Bronchial epithelial cell (primary cell): ENCODE results near the gene PCYT1A. TPM values are rescaled to one million over a fixed set of nuclear protein-coding genes. Genes with fewer than 3 reads are reported as not detected.
"Not testable (repeated sequence)": the region's sequence is repeated elsewhere in the genome, so short reads cannot be mapped to it uniquely, and the experiment has no call there.

Experiments
- DNase-seq: peaks from one replicate; pipeline ENCODE4 v3.0.0-alpha.2; 2010; ENCODE audit warnings: low read depth
- FAIRE-seq: peaks from 2 replicates; lab custom pipeline; 2011; peaks lifted over from hg19 to GRCh38; lab: Jason Lieb, UNC
- H3K27me3 ChIP-seq: 2 replicates; pipeline ENCODE4 v1.5.1; 2011; ENCODE audit warnings: low read length; ENCODE audit not compliant: control insufficient read depth, insufficient read depth
- H3K36me3 ChIP-seq: 2 replicates; pipeline ENCODE4 v1.5.1; 2011; ENCODE audit warnings: low read length; ENCODE audit not compliant: control insufficient read depth, insufficient read depth
- H3K4me3 ChIP-seq: 2 replicates; pipeline ENCODE4 v1.5.1; 2011; ENCODE audit warnings: mild to moderate bottlenecking, low read depth, low read length, control low read depth
- total RNA-seq: library from RNA; depleted of rRNA; stranded (reverse); fragments of >200 nt; gene quantifications from 2 replicates; pipeline ENCODE4 v1.2.1, GENCODE V29; 2014
- TF ChIP-seq, protein P1 (sequence below): IDR thresholded peaks from 2 replicates; pipeline ENCODE4 v1.5.1; 2011; ENCODE audit warnings: mild to moderate bottlenecking, moderate library complexity, low read length, control low read depth, inconsistent platforms; ENCODE audit not compliant: insufficient read depth, severe bottlenecking

Gene PCYT1A
- total RNA-seq, 1 donor from 2014 or later: 52.9 TPM

DNA sequence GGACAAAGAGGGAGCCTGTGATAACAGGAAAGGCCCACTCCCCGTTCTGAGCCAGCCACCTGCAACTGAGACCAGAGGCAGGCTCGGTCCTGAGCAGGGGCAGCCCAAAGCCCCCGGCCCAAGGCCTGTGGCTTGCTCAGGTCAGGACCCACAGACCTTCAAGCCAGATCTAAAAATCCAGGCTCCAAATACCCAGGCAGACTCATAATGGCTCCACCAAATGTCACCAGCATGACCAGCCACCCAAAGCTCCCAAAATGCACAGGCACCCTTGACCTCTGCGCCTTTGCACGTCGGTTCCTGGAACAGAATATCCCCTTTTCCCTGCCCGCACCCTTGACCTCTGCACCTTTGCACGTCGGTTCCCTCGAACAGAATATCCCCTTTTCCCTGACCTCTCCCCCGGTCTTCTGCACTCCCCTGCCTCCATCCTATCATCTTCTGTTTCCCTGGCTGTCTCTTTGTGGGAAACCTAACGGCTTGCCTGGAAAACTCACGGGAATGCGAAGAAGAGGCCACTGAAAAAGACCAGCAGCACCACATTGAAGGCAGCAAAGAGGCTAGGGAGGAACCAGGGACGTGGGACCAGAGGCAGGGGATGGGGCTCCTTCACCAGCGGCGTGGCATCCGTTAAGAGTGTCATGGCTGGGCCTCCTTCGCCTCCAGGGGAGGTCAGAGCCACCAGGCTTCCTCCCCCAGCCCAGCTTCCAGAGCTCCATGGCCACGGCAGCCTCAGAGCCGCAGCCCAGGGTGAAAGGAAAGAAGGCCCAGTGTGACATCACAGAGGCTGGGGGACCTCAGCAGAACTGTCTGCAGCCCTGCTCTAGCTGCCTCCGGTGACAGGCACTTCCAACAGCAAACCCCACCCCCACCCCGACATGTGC lies 76.6 kb downstream of the PCYT1A start, which contains the start of gene ZDHHC19:
ZDHHC19 (minus strand) TSS at position 728 of the 884 bp plus-strand sequence; CDS start at position 643, 85 bp downstream.
- Histone ChIP-seq H3K36me3 (no peaks in the 10 kb centered on the region), H3K4me3 (no peak within 1 kb of the TSS), H3K27me3 (no peaks in the 10 kb centered on the region)
- TF ChIP-seq, protein P1, sequence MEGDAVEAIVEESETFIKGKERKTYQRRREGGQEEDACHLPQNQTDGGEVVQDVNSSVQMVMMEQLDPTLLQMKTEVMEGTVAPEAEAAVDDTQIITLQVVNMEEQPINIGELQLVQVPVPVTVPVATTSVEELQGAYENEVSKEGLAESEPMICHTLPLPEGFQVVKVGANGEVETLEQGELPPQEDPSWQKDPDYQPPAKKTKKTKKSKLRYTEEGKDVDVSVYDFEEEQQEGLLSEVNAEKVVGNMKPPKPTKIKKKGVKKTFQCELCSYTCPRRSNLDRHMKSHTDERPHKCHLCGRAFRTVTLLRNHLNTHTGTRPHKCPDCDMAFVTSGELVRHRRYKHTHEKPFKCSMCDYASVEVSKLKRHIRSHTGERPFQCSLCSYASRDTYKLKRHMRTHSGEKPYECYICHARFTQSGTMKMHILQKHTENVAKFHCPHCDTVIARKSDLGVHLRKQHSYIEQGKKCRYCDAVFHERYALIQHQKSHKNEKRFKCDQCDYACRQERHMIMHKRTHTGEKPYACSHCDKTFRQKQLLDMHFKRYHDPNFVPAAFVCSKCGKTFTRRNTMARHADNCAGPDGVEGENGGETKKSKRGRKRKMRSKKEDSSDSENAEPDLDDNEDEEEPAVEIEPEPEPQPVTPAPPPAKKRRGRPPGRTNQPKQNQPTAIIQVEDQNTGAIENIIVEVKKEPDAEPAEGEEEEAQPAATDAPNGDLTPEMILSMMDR: no peak
- no peak for FAIRE-seq
- no peak for DNase-seq

DNA sequence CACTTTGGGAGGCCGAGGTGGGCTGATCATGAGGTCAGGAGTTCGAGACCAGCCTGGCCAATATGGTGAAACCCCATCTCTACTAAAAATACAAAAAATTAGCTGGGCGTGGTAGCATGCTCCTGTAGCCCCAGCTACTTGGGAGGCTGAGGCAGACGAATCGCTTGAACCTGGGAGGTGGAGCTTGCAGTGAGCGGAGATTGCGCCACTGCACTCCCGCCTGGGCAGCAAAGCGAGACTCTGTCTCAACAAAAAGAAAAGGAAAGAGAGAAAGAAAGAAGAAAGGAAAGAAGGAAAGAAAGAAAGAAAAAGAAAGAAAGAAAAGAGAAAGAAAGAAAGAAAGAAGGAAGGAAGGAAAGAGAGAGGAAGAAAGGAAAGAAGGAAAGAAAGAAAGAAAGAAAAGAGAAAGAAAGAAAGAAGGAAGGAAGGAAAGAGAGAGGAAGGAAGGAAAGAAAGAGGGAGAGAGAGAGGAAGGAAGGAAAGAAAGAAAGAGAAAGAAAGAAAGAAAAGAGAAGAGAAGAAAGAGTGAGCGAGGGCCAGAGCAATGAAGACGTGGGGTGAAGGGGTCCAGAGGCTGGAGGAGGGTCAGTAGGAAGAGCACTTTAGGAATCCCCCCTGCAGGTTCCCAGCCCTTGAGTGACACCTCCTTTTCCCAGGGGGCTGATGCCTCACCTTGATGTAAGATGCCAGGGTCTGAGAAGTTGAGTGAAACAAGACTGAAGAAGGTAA lies 77.4 kb downstream of the PCYT1A start:
- FAIRE-seq, H3K36me3 ChIP-seq, H3K4me3 ChIP-seq, H3K27me3 ChIP-seq, DNase-seq: not testable (repeated sequence)

DNA sequence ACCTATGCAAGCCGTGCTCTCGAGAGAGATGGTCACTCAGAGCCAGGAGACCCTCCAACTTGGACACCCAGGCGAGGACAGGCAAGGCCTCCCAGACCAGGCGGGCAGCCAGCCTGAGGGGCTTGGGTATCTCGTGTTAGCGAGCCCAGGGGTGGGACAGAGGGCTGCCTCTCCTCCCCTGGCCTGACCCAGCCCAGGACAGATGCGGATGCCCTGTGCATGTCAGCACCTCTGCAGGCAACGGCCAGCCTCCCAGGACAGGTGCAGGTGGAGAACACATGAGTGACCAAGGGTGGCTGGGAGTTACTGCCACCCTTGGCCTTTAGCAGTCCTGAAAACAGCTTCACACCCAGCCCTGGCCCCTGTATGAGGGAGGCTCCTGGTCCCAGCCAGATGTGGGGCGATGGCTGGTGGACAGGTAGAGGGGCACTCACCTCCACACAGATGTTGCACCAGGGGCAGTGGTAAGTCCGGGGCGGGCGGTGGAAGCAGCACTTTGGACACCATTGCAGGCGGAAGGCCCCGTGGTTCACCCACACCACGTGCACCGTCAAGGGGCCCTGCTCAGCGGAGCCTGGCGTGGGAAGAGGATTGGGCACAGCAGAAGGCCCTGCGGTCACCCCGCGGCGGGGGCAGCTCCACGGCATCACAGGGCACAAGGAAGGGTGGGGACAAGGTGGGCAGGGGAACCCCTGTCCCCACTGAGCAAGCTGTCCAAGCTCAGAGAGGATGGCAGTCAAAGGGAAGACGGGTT lies 78.4 kb downstream of the PCYT1A start:
- H3K27me3 ChIP-seq: no peaks in the 10 kb centered on the region
- TF ChIP-seq, protein P1: no peak
- no peak for DNase-seq

DNA sequence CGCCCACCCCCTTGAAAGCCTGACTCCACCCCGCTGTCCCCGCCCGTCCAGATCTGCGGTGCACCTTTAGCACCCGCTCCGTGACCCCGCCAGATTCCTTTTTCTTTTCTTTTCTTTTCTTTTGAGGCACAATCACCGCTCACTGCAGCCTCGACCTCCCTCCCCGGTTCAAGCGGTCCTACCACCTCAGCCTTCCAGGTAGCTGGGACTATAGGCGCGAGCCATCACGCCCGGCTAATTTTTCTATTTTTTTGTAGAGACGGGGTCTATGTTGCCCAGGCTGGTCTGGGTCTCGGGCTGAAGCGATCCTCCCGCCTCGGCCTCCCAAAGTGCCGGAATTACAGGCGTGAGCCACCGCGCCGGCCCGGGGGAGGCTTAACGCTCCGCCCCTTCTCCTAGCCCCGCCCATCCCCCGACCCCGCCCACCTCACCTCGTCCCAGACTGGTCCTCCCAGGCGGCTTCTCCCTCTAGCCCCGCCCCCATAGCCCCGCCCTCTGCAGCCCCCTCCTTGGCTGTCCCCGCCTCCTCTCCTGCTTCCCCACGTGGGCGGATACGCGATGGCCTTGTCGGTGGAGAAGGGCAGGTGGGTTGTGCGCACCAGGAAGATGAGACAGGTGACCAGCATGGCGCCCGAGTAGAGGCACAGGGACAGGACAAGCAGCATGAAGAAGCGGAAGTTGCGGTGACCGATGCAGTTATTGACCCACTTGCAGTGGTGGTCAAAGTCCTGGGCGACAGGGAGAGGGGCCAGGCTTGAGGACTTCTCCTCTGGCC lies 79.5 kb downstream of the PCYT1A start:
- H3K4me3 ChIP-seq: peak overlapping the region; percentile 28
- DNase-seq (no peak), FAIRE-seq (no peak)
- TF ChIP-seq, protein P1: no peak
- H3K27me3 ChIP-seq: no peaks in the 10 kb centered on the region
- H3K36me3 ChIP-seq: no peaks in the 10 kb centered on the region

More for the DNA sequence above, 78.4 kb downstream of the PCYT1A start:
- Histone ChIP-seq H3K4me3 (no peak overlapping the region), H3K36me3 (no peaks in the 10 kb centered on the region)
- FAIRE-seq: no peak

DNA sequence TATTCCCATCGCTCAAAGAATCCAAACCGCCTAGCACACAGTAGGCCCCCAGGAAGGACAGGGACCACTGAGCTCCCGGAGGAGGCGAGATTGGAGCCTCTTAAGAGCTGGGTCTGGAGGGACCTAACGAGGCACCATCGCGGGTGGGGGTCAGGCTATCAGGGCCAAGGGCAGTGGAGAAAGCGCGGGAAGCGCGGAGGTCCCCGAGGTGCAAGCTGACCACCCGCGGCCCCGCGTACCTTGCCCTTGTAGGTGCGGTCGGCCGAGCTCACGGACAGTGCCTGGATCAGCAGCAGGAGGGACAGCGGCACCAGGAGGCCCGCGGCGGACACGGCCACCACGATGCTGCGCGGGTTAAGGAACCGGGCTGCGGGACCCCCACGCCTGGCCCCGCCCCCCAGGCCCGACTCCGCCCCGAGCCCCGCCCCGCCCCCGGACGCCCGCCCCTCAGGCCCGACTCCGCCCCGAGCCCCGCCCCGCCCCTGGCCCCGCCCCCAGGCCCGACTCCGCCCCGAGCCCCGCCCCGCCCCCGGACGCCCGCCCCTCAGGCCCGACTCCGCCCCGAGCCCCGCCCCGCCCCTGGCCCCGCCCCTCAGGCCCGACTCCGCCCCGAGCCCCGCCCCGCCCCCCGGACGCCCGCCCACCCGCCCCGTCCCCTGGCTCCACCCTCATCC lies 80.2 kb downstream of the PCYT1A start:
- no peaks in the 10 kb centered on the region for H3K36me3 ChIP-seq
- FAIRE-seq: no peak
- peak overlapping the region; percentile 24 for H3K4me3 ChIP-seq
- no peaks in the 10 kb centered on the region for H3K27me3 ChIP-seq
- TF ChIP-seq, protein P1: no peak
- no peak for DNase-seq

DNA sequence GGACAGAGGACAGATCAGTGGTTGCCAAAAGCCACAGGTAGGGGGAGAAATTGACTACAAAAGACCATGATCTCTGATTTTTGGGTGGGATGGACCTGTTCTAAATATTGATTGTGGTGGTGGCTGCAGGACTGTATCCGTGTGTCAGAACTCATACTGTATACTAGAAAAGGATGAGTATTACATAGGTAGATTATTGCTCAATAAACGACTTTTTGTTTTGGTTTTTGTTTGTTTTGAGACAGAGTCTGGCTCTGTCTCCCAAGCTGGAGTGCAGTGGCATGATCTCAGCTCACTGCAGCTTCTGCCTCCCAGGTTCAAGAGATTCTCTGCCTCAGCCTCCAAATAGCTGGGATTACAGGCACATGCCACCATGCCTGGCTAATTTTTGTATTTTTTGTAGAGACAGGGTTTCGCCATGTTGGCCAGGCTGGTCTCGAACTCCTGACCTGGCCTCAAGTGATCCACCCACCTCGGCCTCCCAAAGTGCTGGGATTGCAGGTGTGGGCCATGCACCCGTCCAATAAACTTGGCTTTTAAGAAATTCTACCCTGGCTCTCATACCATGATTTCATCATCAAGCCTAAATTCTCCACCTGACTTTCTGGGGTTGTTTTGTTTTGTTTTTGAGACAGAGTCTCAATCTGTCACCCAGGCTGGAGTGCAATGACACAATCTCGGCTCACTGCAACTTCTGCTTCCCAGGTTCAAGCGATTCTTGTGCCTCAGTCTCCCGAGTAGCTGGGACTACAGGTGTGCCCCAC lies 81.9 kb downstream of the PCYT1A start:
- not testable (repeated sequence) for H3K27me3 ChIP-seq, H3K36me3 ChIP-seq, H3K4me3 ChIP-seq, FAIRE-seq
- peak; percentile 23 for DNase-seq
